HEK293 (cell line): ENCODE measurements around the gene S100A11.

Experiments used
- ATF2 ChIP-seq: fragments of 450-650 bp; formaldehyde crosslinking; IDR thresholded peaks from 2 replicates; pipeline ENCODE4 v1.5.1; 2016; ENCODE audit warnings: missing biosample characterization, missing genetic modification characterization, low read depth
- CTCF ChIP-seq: fragments of 450-650 bp; formaldehyde crosslinking; IDR thresholded peaks from 2 replicates; pipeline ENCODE4 v1.5.1; 2016; ENCODE audit warnings: missing biosample characterization, missing genetic modification characterization
- HOXA7 ChIP-seq: sonication (generic); formaldehyde crosslinking; IDR thresholded peaks from 2 replicates; pipeline ENCODE4 v1.8.1; 2022; ENCODE audit warnings: missing genetic modification reagents, borderline replicate concordance
- REST ChIP-seq: fragments of 450-650 bp; formaldehyde crosslinking; IDR thresholded peaks from 2 replicates; pipeline ENCODE4 v1.5.1; 2016; ENCODE audit warnings: missing biosample characterization, missing genetic modification characterization
- ZBTB44 ChIP-seq: fragments of 450-650 bp; IDR thresholded peaks from 2 replicates; pipeline ENCODE4 v1.5.1; 2018; ENCODE audit warnings: missing biosample characterization, mild to moderate bottlenecking, missing genetic modification characterization
- ZNF280D ChIP-seq: fragments of 450-650 bp; formaldehyde crosslinking; IDR thresholded peaks from 2 replicates; pipeline ENCODE4 v1.5.1; 2016; ENCODE audit warnings: missing biosample characterization, missing genetic modification characterization
- ZNF398 ChIP-seq: fragments of 450-650 bp; formaldehyde crosslinking; IDR thresholded peaks from 2 replicates; pipeline ENCODE4 v1.5.1; 2017; ENCODE audit warnings: missing biosample characterization, missing genetic modification characterization
- ZNF639 ChIP-seq: fragments of 450-650 bp; formaldehyde crosslinking; IDR thresholded peaks from 2 replicates; pipeline ENCODE4 v1.5.1; 2016; ENCODE audit warnings: missing biosample characterization, missing genetic modification characterization
- ZNF747 ChIP-seq: fragments of 450-650 bp; formaldehyde crosslinking; IDR thresholded peaks from 2 replicates; pipeline ENCODE4 v1.5.1; 2016; ENCODE audit warnings: missing biosample characterization, missing genetic modification characterization
- ZSCAN30 ChIP-seq: fragments of 450-650 bp; IDR thresholded peaks from 2 replicates; pipeline ENCODE4 v1.5.1; 2018; ENCODE audit warnings: missing biosample characterization, mild to moderate bottlenecking, missing genetic modification characterization, moderate library complexity

- TF ChIP-seq REST (tag by site-specific recombination) = no peak
- no peak for TF ChIP-seq ZNF280D (tag by site-specific recombination)
- no peak for TF ChIP-seq CTCF (tag by site-specific recombination)
- TF ChIP-seq ZNF747 (tag by site-specific recombination) = no peak
- TF ChIP-seq ATF2 (tag by site-specific recombination) = no peak
- TF ChIP-seq ZSCAN30 (tag by site-specific recombination) = no peak
- no peak for TF ChIP-seq ZNF639
- TF ChIP-seq ZNF398 = no peak
- TF ChIP-seq ZBTB44 (tag by site-specific recombination) = no peak
- no peak for TF ChIP-seq HOXA7 (CRISPR knock-in tag)
Measured at GRCh38 chr1:152078831-152079441, 42.1 kb upstream of the S100A11 start.
